Measurements from ENCODE around the gene PLCB4. TPM values are rescaled to one million over a fixed set of nuclear protein-coding genes. Genes with fewer than 3 reads are reported as not detected.

The PLCB4 gene
- total RNA-seq, 2 donors from 2014 or later: 15.3 to 24.1 TPM

DNA sequence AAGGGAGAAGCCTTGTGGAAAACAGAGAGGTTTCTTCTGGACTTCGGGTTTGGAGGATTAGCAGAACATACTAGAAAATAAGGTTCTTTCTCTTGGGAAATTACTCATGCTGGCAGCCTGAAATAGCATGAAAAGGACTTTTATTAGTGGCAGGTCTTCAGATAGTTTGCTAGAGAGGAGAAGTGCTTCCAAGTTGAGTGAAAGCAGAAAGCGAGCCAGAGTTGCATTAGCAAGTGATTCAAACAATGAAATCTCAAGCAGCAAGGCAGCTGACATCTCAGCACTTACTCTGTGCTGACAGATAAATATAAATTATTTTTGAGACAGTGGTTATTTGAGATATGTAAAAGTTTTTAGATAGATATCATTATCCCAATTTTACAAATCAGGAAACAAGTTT, 91.9 kb downstream of the PLCB4 start:
- H3K9me3 ChIP-seq: no peaks in the 10 kb centered on the region
- DNase-seq (ENCODE audit: low spot score) (no peak), ATAC-seq (ENCODE audit: insufficient number of reproducible peaks, low FRiP score, low read depth) (no peak)
- peaks cover 4 to 11% of the 10 kb centered on the region in 2 donors for H3K4me1 ChIP-seq (ENCODE audit: control insufficient read depth in 1 of 2, low read depth in 2 of 2)
- no peaks in the 10 kb centered on the region for H3K36me3 ChIP-seq
- H3K27ac ChIP-seq: no peak overlapping the region
- H3K4me3 ChIP-seq: peak overlapping the region; percentile 32
- TF ChIP-seq, protein P1, sequence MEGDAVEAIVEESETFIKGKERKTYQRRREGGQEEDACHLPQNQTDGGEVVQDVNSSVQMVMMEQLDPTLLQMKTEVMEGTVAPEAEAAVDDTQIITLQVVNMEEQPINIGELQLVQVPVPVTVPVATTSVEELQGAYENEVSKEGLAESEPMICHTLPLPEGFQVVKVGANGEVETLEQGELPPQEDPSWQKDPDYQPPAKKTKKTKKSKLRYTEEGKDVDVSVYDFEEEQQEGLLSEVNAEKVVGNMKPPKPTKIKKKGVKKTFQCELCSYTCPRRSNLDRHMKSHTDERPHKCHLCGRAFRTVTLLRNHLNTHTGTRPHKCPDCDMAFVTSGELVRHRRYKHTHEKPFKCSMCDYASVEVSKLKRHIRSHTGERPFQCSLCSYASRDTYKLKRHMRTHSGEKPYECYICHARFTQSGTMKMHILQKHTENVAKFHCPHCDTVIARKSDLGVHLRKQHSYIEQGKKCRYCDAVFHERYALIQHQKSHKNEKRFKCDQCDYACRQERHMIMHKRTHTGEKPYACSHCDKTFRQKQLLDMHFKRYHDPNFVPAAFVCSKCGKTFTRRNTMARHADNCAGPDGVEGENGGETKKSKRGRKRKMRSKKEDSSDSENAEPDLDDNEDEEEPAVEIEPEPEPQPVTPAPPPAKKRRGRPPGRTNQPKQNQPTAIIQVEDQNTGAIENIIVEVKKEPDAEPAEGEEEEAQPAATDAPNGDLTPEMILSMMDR (IDR thresholded peaks at IDR 0.05): no peak
- no peaks in the 10 kb centered on the region for H3K27me3 ChIP-seq (replicated peaks; ENCODE audit: insufficient read depth)

DNA sequence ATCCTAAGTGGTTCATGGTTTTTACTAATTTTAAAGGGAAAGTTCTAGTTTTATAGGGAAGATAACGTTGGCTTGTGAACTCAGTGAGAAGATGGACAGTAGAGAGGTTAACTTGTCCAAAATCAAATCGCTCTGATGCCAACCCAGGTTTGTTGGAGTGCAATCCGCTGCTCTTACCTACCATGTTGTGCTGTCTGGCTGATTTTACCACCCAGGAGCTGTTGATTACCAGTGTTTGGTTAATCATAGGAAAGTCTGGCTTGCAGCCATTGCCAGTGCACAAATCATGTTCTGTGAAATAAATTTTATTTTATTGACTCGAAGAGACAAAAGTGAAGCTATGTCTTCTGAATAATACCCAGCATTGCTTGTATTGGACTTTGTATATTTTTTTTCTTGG, 92.4 kb downstream of the PLCB4 start:
- Histone ChIP-seq H3K27me3 (replicated peaks; ENCODE audit: insufficient read depth) (no peaks in the 10 kb centered on the region), H3K4me3 (no peak overlapping the region), H3K27ac (no peak overlapping the region), H3K9me3 (no peaks in the 10 kb centered on the region), H3K4me1 (ENCODE audit: control insufficient read depth in 1 of 2, low read depth in 2 of 2) (peaks cover 4 to 11% of the 10 kb centered on the region in 2 donors), H3K36me3 (no peaks in the 10 kb centered on the region)
- DNase-seq (ENCODE audit: low spot score): no peak
- TF ChIP-seq, protein P1 (IDR thresholded peaks at IDR 0.05): no peak
- no peak for ATAC-seq (ENCODE audit: insufficient number of reproducible peaks, low FRiP score, low read depth)

DNA sequence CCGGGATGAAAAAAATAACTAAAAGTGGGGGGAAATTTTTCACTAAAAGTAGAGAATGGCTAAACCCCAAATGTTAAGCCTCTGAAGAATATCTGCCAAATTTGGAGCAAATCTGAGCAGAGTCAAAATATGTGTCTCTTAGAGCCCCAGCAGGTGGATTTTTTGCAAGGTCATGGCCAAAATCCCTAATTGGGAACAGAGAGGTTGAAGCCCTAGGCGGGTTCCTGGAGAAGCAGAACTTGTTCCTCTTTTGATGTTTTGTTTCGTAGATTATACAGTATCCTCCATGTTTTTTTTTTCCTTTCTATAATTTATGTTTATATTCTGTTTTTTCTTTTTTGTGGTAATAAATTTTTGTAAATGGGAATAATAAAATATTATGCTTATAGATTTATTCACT, 94.4 kb downstream of the PLCB4 start:
- ATAC-seq (ENCODE audit: insufficient number of reproducible peaks, low FRiP score, low read depth): no peak
- Histone ChIP-seq H3K27me3 (replicated peaks; ENCODE audit: insufficient read depth) (no peaks in the 10 kb centered on the region), H3K4me3 (no peak overlapping the region), H3K36me3 (no peaks in the 10 kb centered on the region), H3K27ac (no peak overlapping the region), H3K4me1 (ENCODE audit: control insufficient read depth in 1 of 2, low read depth in 2 of 2) (peaks cover 4 to 11% of the 10 kb centered on the region in 2 donors), H3K9me3 (no peaks in the 10 kb centered on the region)
- no peak for DNase-seq (ENCODE audit: low spot score)
- TF ChIP-seq, protein P1 (IDR thresholded peaks at IDR 0.05): no peak

DNA sequence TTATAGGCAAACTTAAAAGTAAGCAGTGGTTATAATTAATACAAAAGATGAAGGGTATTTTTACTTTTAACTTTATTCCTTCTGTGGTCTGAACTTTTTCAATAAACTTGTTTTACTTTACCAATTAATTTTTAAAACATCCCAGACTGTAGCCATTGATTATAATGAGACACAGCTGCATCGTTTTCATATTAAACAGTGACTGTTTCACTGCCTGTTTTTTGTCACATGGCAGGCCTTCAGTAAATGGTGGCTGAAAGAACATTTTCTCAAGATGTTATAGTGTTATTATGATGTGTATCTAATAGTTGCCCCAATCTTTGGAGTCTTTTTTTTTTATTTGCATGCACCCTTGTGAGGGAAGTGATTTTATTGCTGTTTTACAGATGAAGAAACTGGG, 95.1 kb downstream of the PLCB4 start:
- ATAC-seq (ENCODE audit: insufficient number of reproducible peaks, low FRiP score, low read depth): no peak
- H3K9me3 ChIP-seq: no peaks in the 10 kb centered on the region
- H3K36me3 ChIP-seq: no peaks in the 10 kb centered on the region
- H3K27ac ChIP-seq: no peak overlapping the region
- H3K4me3 ChIP-seq: no peak overlapping the region
- no peak for DNase-seq (ENCODE audit: low spot score)
- TF ChIP-seq, protein P1 (IDR thresholded peaks at IDR 0.05): no peak
- H3K4me1 ChIP-seq (ENCODE audit: control insufficient read depth in 1 of 2, low read depth in 2 of 2): peaks cover 4 to 11% of the 10 kb centered on the region in 2 donors
- no peaks in the 10 kb centered on the region for H3K27me3 ChIP-seq (replicated peaks; ENCODE audit: insufficient read depth)

DNA sequence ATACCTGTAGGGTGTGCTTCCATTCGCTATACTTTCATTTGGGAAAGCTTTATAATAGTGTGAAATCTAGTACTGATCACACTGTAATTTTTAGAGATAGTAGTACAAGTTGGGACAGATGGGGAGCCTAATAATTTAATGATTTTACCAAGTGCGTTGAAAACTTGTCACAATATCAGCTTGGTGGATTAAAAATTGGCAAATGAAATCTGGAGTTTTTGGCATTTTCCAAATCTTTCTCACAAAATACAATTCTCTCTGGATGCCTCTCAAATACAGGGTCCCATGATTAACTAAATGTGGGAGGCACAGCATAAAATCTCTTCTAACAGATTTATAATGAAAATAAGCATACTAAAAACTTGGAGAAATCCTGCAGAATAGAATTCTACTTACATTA, 96.4 kb downstream of the PLCB4 start:
- H3K4me3 ChIP-seq: no peak overlapping the region
- no peaks in the 10 kb centered on the region for H3K36me3 ChIP-seq
- H3K4me1 ChIP-seq (ENCODE audit: control insufficient read depth in 1 of 2, low read depth in 2 of 2): peaks cover 4 to 8% of the 10 kb centered on the region in 2 donors
- H3K9me3 ChIP-seq: no peaks in the 10 kb centered on the region
- TF ChIP-seq, protein P1 (IDR thresholded peaks at IDR 0.05): no peak
- ATAC-seq (ENCODE audit: insufficient number of reproducible peaks, low FRiP score, low read depth): no peak
- H3K27me3 ChIP-seq (replicated peaks; ENCODE audit: insufficient read depth): no peaks in the 10 kb centered on the region
- H3K27ac ChIP-seq: no peak overlapping the region
- no peak for DNase-seq (ENCODE audit: low spot score)

Measured in thoracic aorta (tissue), 2 donors.